Gastroesophageal sphincter (tissue), 3 donors: Measurements from ENCODE around the gene LIX1.

Experiments
- POLR2AphosphoS5 ChIP-seq: sonication (generic); formaldehyde crosslinking; IDR thresholded peaks from one replicate; pipeline ENCODE4 v1.6.1; 2017; ENCODE audit warnings: antibody characterized with exemption
- TF ChIP-seq, protein P1 (sequence below), 4 experiments: fragments of 200-600 bp in 2 of 4; fragments of 450-650 bp in 2 of 4; sonication (generic) in 1 of 4; IDR thresholded peaks; one replicate each; pipeline ENCODE4 v1.5.1; 2017 to 2019; ENCODE audit warnings: antibody characterized with exemption in 4 of 4, mild to moderate bottlenecking in 2 of 4, moderate library complexity in 2 of 4

DNA sequence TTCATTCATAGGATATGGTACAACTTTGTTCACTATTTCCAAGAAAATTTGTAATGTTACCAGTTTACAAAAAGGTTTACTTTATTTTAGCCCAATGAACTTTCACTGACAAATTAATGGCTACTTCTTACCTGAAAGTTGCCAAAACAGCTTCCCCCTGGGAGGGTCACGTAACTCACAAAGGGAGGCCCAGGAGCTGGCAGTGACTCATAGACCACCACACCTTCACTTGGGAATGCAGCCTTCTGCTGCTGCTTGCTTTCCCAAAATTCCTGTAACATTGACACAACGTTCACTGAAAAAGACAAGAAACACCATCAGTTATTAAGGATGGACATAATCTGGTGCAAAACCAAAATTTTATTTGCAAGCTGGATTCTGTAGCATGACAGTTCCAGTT, 18.1 kb downstream of the LIX1 start:
- TF ChIP-seq, protein P1, sequence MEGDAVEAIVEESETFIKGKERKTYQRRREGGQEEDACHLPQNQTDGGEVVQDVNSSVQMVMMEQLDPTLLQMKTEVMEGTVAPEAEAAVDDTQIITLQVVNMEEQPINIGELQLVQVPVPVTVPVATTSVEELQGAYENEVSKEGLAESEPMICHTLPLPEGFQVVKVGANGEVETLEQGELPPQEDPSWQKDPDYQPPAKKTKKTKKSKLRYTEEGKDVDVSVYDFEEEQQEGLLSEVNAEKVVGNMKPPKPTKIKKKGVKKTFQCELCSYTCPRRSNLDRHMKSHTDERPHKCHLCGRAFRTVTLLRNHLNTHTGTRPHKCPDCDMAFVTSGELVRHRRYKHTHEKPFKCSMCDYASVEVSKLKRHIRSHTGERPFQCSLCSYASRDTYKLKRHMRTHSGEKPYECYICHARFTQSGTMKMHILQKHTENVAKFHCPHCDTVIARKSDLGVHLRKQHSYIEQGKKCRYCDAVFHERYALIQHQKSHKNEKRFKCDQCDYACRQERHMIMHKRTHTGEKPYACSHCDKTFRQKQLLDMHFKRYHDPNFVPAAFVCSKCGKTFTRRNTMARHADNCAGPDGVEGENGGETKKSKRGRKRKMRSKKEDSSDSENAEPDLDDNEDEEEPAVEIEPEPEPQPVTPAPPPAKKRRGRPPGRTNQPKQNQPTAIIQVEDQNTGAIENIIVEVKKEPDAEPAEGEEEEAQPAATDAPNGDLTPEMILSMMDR (IDR thresholded peaks at IDR 0.05) = no peak
- TF ChIP-seq POLR2AphosphoS5 = no peak
